B cell (primary cell): ENCODE data around the gene TAF10. TPM values are rescaled to one million over a fixed set of nuclear protein-coding genes. Genes with fewer than 3 reads are reported as not detected.

ENCODE experiments used
- ATAC-seq: fragments of 200-7000 bp; cut with Tn5 transposase; one replicate; pipeline ENCODE4 v1.10.0; 2021; ENCODE audit warnings: low read depth, mild to moderate bottlenecking, moderate number of reproducible peaks, moderate library complexity
- CTCF ChIA-PET: fragments of 350-600 bp; sonication (Branson Sonifier 250); formaldehyde crosslinking; loops from one replicate; lab custom pipeline; 2021; ENCODE audit warnings: antibody characterized with exemption, inconsistent platforms; lab: Charles Lee
- POLR2A ChIA-PET: fragments of 350-600 bp; sonication (Branson Sonifier 250); formaldehyde crosslinking; loops from one replicate; lab custom pipeline; 2021; ENCODE audit warnings: antibody characterized with exemption; lab: Charles Lee
- DNase-seq: peaks from one replicate; pipeline ENCODE4 v3.0.0; 2013
- H2AFZ ChIP-seq: 2 replicates; pipeline ENCODE4 v1.6.1; 2012; ENCODE audit warnings: mild to moderate bottlenecking, low read depth, low read length; ENCODE audit not compliant: insufficient read depth, poor library complexity, severe bottlenecking
- H3K27ac ChIP-seq, 2 donors: 1 replicate in 1 of 2; 2 replicates in 1 of 2; pipeline ENCODE4 v1.5.1; 2012 to 2013; ENCODE audit warnings: low read length in 2 of 2, mild to moderate bottlenecking in 2 of 2, moderate library complexity in 1 of 2
- H3K27me3 ChIP-seq, 4 experiments: fragments of 200-600 bp in 1 of 4; sonication (generic) in 1 of 4; replicated peaks in 1 of 4; 1 replicate in 2 of 4; 2 replicates in 2 of 4; pipeline versions ENCODE4 v1.6.1 to v1.7.0; 2013 to 2016; ENCODE audit warnings: low read length in 3 of 4, mild to moderate bottlenecking in 2 of 4, mixed read lengths in 1 of 4, moderate library complexity in 1 of 4; ENCODE audit not compliant: insufficient read depth in 4 of 4, control insufficient read depth in 3 of 4; ENCODE audit errors: control extremely low read depth in 1 of 4
- H3K36me3 ChIP-seq, 2 experiments: replicated peaks in 1 of 2; 1 replicate in 1 of 2; 2 replicates in 1 of 2; pipeline versions ENCODE4 v1.6.1 to v1.7.1; 2013; ENCODE audit warnings: low read length in 1 of 2; ENCODE audit not compliant: insufficient read depth in 2 of 2, control insufficient read depth in 1 of 2; ENCODE audit errors: control extremely low read depth in 1 of 2, extremely low read depth in 1 of 2
- H3K4me1 ChIP-seq, 2 donors: fragments of 200-600 bp in 1 of 2; sonication (generic) in 1 of 2; 1 replicate in 1 of 2; 2 replicates in 1 of 2; pipeline versions ENCODE4 v1.5.1 to v1.6.1; 2013 to 2017; ENCODE audit warnings: low read length in 2 of 2; ENCODE audit not compliant: control insufficient read depth in 2 of 2, insufficient read depth in 2 of 2
- H3K4me2 ChIP-seq: replicated peaks from 2 replicates; pipeline ENCODE3; 2012; ENCODE audit warnings: mild to moderate bottlenecking, low read depth, low read length; ENCODE audit not compliant: poor library complexity, severe bottlenecking
- H3K4me3 ChIP-seq, 5 experiments: fragments of 200-600 bp in 1 of 5; sonication (generic) in 1 of 5; 1 replicate in 3 of 5; 2 replicates in 2 of 5; pipeline versions ENCODE4 v1.5.1 to v1.7.0; 2011 to 2016; ENCODE audit warnings: low read length in 4 of 5, mild to moderate bottlenecking in 4 of 5, low read depth in 2 of 5, control low read depth in 1 of 5, moderate library complexity in 1 of 5; ENCODE audit not compliant: insufficient read depth in 1 of 5; ENCODE audit errors: control extremely low read depth in 1 of 5, extremely low read depth in 1 of 5
- H3K79me2 ChIP-seq: fragments of 200-600 bp; sonication (generic); one replicate; pipeline ENCODE4 v1.6.0; 2016; ENCODE audit warnings: low read length; ENCODE audit not compliant: control insufficient read depth, insufficient read depth
- H3K9ac ChIP-seq: fragments of 200-600 bp; sonication (generic); 2 replicates; pipeline ENCODE4 v1.6.1; 2017; ENCODE audit warnings: mild to moderate bottlenecking, low read length, moderate library complexity
- H3K9me3 ChIP-seq, 3 donors: one replicate each; pipeline versions ENCODE4 v1.6.1 to v1.7.1; 2013; ENCODE audit warnings: low read length in 2 of 3; ENCODE audit not compliant: control insufficient read depth in 2 of 3, insufficient read depth in 1 of 3; ENCODE audit errors: control extremely low read depth in 1 of 3
- H4K20me1 ChIP-seq: 2 replicates; pipeline ENCODE4 v1.6.0; 2012; ENCODE audit warnings: mild to moderate bottlenecking, low read length; ENCODE audit not compliant: insufficient read depth, control insufficient read depth, poor library complexity, severe bottlenecking
- H3K27ac Mint-ChIP-seq: one replicate; pipeline ENCODE4 v1.8.0; 2021; ENCODE audit warnings: mixed read lengths
- H3K27me3 Mint-ChIP-seq: one replicate; pipeline ENCODE4 v1.8.0; 2021; ENCODE audit warnings: mixed read lengths
- H3K4me1 Mint-ChIP-seq: one replicate; pipeline ENCODE4 v1.8.0; 2021; ENCODE audit warnings: mixed read lengths
- H3K4me3 Mint-ChIP-seq: one replicate; pipeline ENCODE4 v1.8.0; 2021; ENCODE audit warnings: mixed read lengths
- H3K9me3 Mint-ChIP-seq: one replicate; pipeline ENCODE4 v1.8.0; 2022; ENCODE audit warnings: mixed read lengths; ENCODE audit not compliant: insufficient read depth
- EZH2 ChIP-seq: IDR thresholded peaks from 2 replicates; pipeline ENCODE4 v1.6.1; 2012; ENCODE audit warnings: borderline replicate concordance, low read depth, mild to moderate bottlenecking, moderate library complexity, low read length; ENCODE audit not compliant: insufficient read depth, poor library complexity, severe bottlenecking
- WGBS: methylation state at CpG from one replicate; pipeline ENCODE4 v1.1.5; 2013; ENCODE audit warnings: missing lambda C conversion rate; ENCODE audit not compliant: insufficient coverage; 5-methylcytosine and 5-hydroxymethylcytosine counted together
- intact Hi-C: fragments of 100-400 bp; cut with micrococcal nuclease; formaldehyde crosslinking; loops from one replicate; pipeline ENCODE4 v1.10.0; 2022
- polyA plus RNA-seq: library from polyadenylated mRNA; depleted of rRNA; stranded (reverse); fragments of >200 nt; gene quantifications from 2 replicates; pipeline ENCODE4 v1.2.3, GENCODE V29; 2012
- total RNA-seq, 2 donors: library from RNA; stranded (reverse); fragments of 120-200 nt in 1 of 2; gene quantifications; 1 replicate in 1 of 2; 2 replicates in 1 of 2; pipeline versions ENCODE4 v1.2.3 to v1.2.4, GENCODE V29; 2013 to 2022
- TF ChIP-seq, protein P1 (sequence below): fragments of 200-600 bp; IDR thresholded peaks from one replicate; pipeline ENCODE4 v1.8.0; 2022; ENCODE audit warnings: antibody characterized with exemption, mild to moderate bottlenecking

Gene TAF10
- total and polyA plus RNA-seq, 2 donors (not counting 1 experiment from before 2014, with no cell fraction given): 114 to 156 TPM

GRCh38 chr11:6653097-6653496, 41.1 kb upstream of the TAF10 start:
- ATAC-seq: no peak
- Histone ChIP-seq H4K20me1 (no peaks in the 10 kb centered on the region), H3K9ac (no peak overlapping the region), H3K9me3 (no peaks in the 10 kb centered on the region), H3K4me3 (no peak overlapping the region), H2AFZ (no peak overlapping the region), H3K4me2 (no peak overlapping the region), H3K36me3 (no peaks in the 10 kb centered on the region), H3K4me1 (peaks cover 15 to 19% of the 10 kb centered on the region in 2 donors), H3K79me2 (no peaks in the 10 kb centered on the region), H3K27ac (no peak overlapping the region), H3K27me3 (peaks cover 0 to 19% (median 12%) of the 10 kb centered on the region in 4 experiments)
- ChIA-PET POLR2A (no interaction called here), CTCF (interaction anchor here (1.3 to 2.8 kb wide), 2 partner anchors 13 to 122 kb away, joined by 3 to 9 read pairs; no protein-coding TSS in a partner anchor)
- Mint-ChIP-seq H3K27ac (no peak overlapping the region), H3K9me3 (no peaks in the 10 kb centered on the region), H3K4me1 (peaks cover 9% of the 10 kb centered on the region), H3K4me3 (no peak overlapping the region), H3K27me3 (peaks cover 13% of the 10 kb centered on the region)
- TF ChIP-seq EZH2: no peak
- TF ChIP-seq, protein P1, sequence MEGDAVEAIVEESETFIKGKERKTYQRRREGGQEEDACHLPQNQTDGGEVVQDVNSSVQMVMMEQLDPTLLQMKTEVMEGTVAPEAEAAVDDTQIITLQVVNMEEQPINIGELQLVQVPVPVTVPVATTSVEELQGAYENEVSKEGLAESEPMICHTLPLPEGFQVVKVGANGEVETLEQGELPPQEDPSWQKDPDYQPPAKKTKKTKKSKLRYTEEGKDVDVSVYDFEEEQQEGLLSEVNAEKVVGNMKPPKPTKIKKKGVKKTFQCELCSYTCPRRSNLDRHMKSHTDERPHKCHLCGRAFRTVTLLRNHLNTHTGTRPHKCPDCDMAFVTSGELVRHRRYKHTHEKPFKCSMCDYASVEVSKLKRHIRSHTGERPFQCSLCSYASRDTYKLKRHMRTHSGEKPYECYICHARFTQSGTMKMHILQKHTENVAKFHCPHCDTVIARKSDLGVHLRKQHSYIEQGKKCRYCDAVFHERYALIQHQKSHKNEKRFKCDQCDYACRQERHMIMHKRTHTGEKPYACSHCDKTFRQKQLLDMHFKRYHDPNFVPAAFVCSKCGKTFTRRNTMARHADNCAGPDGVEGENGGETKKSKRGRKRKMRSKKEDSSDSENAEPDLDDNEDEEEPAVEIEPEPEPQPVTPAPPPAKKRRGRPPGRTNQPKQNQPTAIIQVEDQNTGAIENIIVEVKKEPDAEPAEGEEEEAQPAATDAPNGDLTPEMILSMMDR: no peak
- WGBS: 80% methylated on average over 1 of the region's 1 CpG
- no peak for DNase-seq
- intact Hi-C loops: no loop called here

GRCh38 chr11:6652182-6652581, 40.2 kb upstream of the TAF10 start:
- Histone ChIP-seq H3K79me2 (no peaks in the 10 kb centered on the region), H3K4me2 (no peak overlapping the region), H3K36me3 (no peaks in the 10 kb centered on the region), H3K27ac (no peak overlapping the region), H3K4me3 (no peak overlapping the region), H3K27me3 (peaks cover 0 to 19% (median 12%) of the 10 kb centered on the region in 4 experiments), H2AFZ (no peak overlapping the region), H3K9me3 (no peaks in the 10 kb centered on the region), H4K20me1 (no peaks in the 10 kb centered on the region), H3K9ac (no peak overlapping the region), H3K4me1 (peaks cover 24 to 28% of the 10 kb centered on the region in 2 donors)
- no peaks in the 10 kb centered on the region for H3K9me3 Mint-ChIP-seq
- ChIA-PET POLR2A (no interaction called here), CTCF (interaction anchor here (1.3 to 2.8 kb wide), 3 partner anchors 13 to 121 kb away, joined by 3 to 9 read pairs (median 5); partner anchors contain the start of gene ILK)
- WGBS: 79% methylated on average over 2 of the region's 3 CpGs
- TF ChIP-seq, protein P1: no peak
- TF ChIP-seq EZH2: no peak
- no peak for ATAC-seq
- H3K27ac Mint-ChIP-seq: no peak overlapping the region
- no peak for DNase-seq
- intact Hi-C loops: no loop called here
- peaks cover 12% of the 10 kb centered on the region for H3K27me3 Mint-ChIP-seq
- H3K4me1 Mint-ChIP-seq: peaks cover 9% of the 10 kb centered on the region
- no peak overlapping the region for H3K4me3 Mint-ChIP-seq
